ENCODE data around the gene ZMYND19.
A peak's percentile ranks its signal among the peaks of the same experiment; 100 is the strongest.

DNA sequence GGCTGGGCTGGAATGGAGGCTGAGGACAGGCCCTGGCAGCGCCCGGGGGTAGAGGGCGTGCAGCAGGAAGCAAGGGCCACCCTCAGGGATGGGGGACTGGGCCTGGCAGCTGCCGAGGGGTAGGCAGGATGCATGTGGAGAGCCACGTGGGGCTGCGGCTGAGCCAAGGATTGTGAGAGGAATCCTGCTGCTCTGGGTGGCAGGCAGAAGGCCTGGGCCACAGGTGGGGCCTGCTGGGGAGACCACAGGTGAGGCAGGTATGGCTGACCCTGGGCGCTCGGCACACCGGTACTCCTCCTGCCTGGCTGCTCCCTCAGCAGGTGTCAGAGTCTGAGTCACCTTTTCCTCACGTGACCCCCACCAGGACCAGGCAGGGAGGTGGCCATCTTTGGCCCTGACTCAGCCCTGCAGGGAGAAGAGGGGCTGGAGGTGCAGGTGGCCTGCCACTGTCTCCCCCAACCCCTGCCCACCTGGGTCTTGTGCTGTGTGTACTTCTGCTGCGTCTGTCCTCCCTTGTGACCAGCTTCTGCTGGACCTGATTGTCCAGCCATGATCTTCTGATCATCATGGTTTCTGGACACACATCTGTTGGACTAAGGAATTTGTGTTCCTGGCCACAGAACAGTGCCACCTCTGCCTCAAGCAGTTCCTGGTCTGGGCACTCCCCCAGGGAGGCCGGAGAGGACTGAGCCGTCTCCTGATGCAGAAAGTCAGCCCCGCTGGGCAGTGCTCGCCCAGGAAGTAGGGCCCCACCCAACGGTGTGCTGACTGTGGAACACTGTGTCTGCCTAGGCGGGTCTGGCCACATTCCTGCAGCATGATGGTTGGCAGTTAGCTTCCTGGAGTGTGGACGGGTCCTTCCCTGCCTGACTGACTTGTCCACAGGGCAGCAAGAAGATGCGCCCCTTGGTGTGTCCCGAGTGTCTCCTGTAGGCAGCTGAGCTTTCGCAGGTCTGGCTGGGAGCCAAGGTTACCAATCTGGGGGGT, 21.6 kb upstream of the ZMYND19 start:
- peak; percentile 39; the same call in 1 of the 2 replicates for TF ChIP-seq JUND (IDR thresholded peaks at IDR 0.05; ENCODE audit: low read length)
- TF ChIP-seq, protein P1, sequence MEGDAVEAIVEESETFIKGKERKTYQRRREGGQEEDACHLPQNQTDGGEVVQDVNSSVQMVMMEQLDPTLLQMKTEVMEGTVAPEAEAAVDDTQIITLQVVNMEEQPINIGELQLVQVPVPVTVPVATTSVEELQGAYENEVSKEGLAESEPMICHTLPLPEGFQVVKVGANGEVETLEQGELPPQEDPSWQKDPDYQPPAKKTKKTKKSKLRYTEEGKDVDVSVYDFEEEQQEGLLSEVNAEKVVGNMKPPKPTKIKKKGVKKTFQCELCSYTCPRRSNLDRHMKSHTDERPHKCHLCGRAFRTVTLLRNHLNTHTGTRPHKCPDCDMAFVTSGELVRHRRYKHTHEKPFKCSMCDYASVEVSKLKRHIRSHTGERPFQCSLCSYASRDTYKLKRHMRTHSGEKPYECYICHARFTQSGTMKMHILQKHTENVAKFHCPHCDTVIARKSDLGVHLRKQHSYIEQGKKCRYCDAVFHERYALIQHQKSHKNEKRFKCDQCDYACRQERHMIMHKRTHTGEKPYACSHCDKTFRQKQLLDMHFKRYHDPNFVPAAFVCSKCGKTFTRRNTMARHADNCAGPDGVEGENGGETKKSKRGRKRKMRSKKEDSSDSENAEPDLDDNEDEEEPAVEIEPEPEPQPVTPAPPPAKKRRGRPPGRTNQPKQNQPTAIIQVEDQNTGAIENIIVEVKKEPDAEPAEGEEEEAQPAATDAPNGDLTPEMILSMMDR (IDR thresholded peaks at IDR 0.05; ENCODE audit: control extremely low read depth in 1 of 3, insufficient read depth in 1 of 3, low read depth in 1 of 3, low read length in 3 of 3), result no peak
- TF ChIP-seq SP2 (IDR thresholded peaks at IDR 0.05; ENCODE audit: low read length), result no peak
- TF ChIP-seq PHF8 (conservative IDR thresholded peaks at IDR 0.05; ENCODE audit: low read depth, low read length), result no peak
- TF ChIP-seq FOSL1 (IDR thresholded peaks at IDR 0.05; ENCODE audit: insufficient read depth, low read depth, low read length), result no peak
- TF ChIP-seq SUZ12 (IDR thresholded peaks at IDR 0.05; ENCODE audit: low read length), result no peak
- no peak for TF ChIP-seq JUN (IDR thresholded peaks at IDR 0.05; ENCODE audit: low read depth, low read length)
- TF ChIP-seq POLR2AphosphoS5 (IDR thresholded peaks at IDR 0.05; ENCODE audit: low read depth, low read length), result no peak; the same call in 1 of the 2 replicates

Measured in H1 (cell line).